ENCODE data around the gene STRA6. TPM values are rescaled to one million over a fixed set of nuclear protein-coding genes. Genes with fewer than 3 reads are reported as not detected.

The STRA6 gene, protein sequence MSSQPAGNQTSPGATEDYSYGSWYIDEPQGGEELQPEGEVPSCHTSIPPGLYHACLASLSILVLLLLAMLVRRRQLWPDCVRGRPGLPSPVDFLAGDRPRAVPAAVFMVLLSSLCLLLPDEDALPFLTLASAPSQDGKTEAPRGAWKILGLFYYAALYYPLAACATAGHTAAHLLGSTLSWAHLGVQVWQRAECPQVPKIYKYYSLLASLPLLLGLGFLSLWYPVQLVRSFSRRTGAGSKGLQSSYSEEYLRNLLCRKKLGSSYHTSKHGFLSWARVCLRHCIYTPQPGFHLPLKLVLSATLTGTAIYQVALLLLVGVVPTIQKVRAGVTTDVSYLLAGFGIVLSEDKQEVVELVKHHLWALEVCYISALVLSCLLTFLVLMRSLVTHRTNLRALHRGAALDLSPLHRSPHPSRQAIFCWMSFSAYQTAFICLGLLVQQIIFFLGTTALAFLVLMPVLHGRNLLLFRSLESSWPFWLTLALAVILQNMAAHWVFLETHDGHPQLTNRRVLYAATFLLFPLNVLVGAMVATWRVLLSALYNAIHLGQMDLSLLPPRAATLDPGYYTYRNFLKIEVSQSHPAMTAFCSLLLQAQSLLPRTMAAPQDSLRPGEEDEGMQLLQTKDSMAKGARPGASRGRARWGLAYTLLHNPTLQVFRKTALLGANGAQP
- total RNA-seq = 0.59 and 2.6 TPM in 2 replicates

DNA sequence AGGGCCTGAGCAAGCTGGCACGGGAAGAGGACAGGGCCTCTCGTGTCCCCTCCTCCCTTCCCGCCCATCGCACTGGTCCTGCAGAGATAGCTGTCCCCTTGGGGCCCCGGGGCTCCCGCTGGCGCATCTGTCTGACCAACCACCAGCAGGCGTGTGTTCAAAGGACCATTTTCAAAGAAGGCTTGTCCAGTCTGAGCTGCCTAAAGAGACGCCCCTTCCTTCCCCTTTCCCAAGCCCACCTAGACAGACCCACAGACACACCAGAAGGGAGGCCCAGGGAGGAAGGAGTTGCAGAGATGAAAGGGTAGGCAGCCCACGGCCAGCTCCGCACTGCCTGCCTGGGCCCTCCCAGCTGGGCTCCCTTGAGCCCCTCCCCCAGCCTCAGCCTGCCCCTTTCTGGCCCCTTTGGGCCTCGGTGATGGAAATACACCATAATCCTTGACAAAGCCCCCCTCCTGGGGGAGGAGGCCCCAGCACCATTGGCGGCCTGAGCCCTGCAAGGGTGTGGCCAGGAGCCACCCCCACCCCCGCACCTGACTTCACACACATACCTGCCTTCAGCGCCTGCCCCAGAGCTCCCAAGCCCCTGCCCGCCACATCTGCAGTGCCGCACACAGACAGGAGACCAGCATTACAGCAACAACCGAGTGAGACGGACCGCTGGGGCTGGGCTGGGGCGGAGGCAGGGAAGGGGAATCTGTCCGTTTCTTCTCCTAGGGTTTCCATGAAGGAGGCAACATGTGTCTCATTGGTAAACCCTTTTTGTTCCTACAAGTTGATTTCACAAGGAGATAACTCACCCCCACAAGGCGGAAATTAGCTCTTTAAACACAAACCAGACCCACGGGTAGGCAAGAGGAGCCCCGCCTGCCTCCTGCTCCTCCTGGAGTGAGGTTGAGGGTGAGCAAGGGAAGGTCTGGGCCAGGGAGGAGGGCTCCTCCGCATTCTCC is at the start of gene STRA6:
TSS of gene STRA6 (minus strand) at position 336 of the 950 bp plus-strand sequence. CDS start 520 bp downstream, outside the sequence.

DNA sequence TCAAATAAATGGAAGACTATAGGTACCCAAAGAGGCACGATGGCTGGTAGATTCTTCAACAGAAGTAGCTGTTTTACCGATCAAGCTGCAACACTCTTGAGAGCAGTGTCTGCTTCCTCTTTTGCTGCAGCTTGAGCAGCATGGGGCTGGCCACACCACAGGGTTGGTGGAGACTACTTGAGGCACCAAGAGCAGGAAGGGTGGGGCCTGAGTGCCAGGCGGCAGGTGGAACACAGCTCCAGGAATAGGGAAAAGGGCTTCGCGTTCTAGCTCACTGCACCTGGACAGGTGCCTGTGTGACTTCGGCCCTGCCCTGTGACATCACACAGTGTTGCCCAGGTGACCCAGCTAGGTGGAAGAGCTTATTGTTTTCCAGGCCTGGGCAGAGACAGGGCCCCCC is 33.4 kb upstream of the STRA6 start, which contains the start of gene CCDC33:
TSS of gene CCDC33 (plus strand) at position 365 of the 400 bp plus-strand sequence. CDS start 394 bp downstream, outside the sequence.

DNA sequence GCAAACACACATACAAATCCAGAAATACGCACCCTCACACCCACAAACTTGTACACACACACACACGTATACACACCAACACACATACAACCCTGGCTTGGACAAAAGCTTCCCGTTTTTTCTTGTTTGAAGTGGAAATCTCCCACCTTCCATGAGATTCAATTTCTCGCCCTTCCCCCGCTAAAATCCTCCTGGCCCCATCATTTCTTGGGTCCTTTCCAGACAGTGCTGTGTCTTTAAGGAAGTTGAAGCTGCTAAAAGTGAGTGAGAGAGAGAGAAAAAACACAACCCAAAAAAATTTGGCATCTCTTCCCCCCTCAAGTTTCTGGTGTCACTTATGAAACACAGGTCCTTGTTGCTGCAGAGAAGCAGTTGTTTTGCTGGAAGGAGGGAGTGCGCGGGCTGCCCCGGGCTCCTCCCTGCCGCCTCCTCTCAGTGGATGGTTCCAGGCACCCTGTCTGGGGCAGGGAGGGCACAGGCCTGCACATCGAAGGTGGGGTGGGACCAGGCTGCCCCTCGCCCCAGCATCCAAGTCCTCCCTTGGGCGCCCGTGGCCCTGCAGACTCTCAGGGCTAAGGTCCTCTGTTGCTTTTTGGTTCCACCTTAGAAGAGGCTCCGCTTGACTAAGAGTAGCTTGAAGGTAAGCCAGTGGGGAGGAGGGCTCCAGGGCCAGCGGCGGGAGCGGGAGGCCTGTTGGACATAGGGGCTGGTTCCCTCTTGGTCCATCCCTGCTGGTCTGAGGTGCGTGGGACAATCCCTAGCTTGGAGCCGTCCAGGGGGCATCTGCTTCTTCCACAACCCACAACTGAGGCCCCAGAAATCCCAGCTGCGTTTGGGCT is 29.0 kb downstream of the STRA6 start, which contains the start of gene ISLR:
TSS of gene ISLR (plus strand) at position 331 of the 839 bp plus-strand sequence. CDS start 1,149 bp downstream, outside the sequence.

DNA sequence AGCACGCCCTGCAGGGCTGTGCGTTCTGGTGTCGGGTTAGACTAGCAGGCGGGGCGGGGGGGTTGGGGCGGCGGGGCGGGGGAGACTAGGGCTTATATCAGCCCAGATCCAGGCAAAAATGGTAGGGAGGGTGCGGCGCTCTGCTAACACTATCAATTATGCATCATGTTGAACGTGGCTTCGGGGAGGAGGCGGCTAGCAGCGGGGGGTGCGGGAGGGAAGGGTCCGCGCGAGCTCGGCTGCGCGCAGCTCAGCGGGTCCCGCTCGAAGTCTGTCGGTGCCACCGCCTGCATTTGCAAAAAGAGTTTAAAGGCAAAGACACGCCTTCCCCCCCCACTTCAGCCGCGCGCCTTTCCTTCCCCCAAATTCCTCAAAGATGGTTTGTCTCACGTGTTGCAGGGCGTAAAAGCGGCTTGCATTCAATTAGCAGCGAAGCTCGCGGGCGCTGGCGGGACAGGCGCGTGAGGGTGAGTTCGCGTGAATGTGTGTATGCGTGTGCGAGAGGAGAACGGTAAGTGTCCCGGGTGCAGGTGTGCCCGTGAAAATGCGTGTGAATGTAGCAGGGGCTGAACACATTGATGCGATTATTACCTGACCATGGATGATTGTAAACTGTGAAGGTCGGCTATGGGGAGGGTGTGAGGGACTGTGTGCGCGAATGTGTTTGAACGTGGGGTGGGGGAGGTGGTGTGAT is 72.3 kb downstream of the STRA6 start, which contains the start of gene ISLR2:
TSS of gene ISLR2 (plus strand) at position 432 of the 694 bp plus-strand sequence. CDS start 2,169 bp downstream, outside the sequence.

Other genes starting within 250 kb of the STRA6 start
- 25.9 and 26.6 TPM in 2 replicates for gene STOML1, start 210.5 kb downstream of the STRA6 start, total RNA-seq
- 58.3 and 71.4 TPM in 2 replicates for gene PML, start 208.1 kb downstream of the STRA6 start, total RNA-seq
- 0.03 and 0.07 TPM in 2 replicates for gene GOLGA6A, start 120.2 kb downstream of the STRA6 start, total RNA-seq
- 0.07 and 0.10 TPM in 2 replicates for gene ISLR2, start 72.2 kb downstream of the STRA6 start, total RNA-seq
- gene ISLR, start 29.1 kb downstream of the STRA6 start, total RNA-seq = 35.0 and 134 TPM in 2 replicates
- 0.07 TPM in 1 of 2 replicates, not detected in the other for gene CCDC33, start 33.5 kb upstream of the STRA6 start, total RNA-seq
- gene CYP11A1, start 164.9 kb upstream of the STRA6 start, total RNA-seq = 0.26 and 0.50 TPM in 2 replicates
- 9.4 and 20.7 TPM in 2 replicates for gene SEMA7A, start 231.2 kb upstream of the STRA6 start, total RNA-seq